Measurements from ENCODE around the gene PIP5KL1. TPM values are rescaled to one million over a fixed set of nuclear protein-coding genes. Genes with fewer than 3 reads are reported as not detected.
A peak's percentile ranks its signal among the peaks of the same experiment; 100 is the strongest.

Gene PIP5KL1
- total RNA-seq, 6 donors from 2014 or later: 4.1 to 38.8 (median 10.0) TPM

GRCh38 chr9:127896395-127897192 lies 34.0 kb downstream of the PIP5KL1 start:
- H3K4me3 ChIP-seq: peak overlapping the region in 3 of 4 donors; percentile 4 to 98 (median 91)
- H3K4me1 ChIP-seq: peaks cover 43 to 50% (median 48%) of the 10 kb centered on the region in 4 donors
- peaks cover 0 to 12% (median 4%) of the 10 kb centered on the region in 4 donors for H3K9me3 ChIP-seq
- WGBS, 2 donors: 84 to 90% methylated on average over 14 to 16 of the region's 16 CpGs
- no peak for ATAC-seq (ENCODE audit: low FRiP score in 2 of 2)
- DNase-seq: no peak
- no peak for TF ChIP-seq EP300 (IDR thresholded peaks at IDR 0.05)
- peaks cover 26 to 52% (median 40%) of the 10 kb centered on the region in 4 donors for H3K36me3 ChIP-seq
- peak overlapping the region; percentile 92 to 98 (median 95) for H3K27ac ChIP-seq
- no peaks in the 10 kb centered on the region for H3K27me3 ChIP-seq

- H3K9me3 ChIP-seq: peaks cover 0 to 12% (median 4%) of the 10 kb centered on the region in 4 donors
- DNase-seq: no peak
- H3K27me3 ChIP-seq: no peaks in the 10 kb centered on the region
- peaks cover 36 to 42% (median 40%) of the 10 kb centered on the region in 4 donors for H3K4me1 ChIP-seq
- H3K36me3 ChIP-seq: peaks cover 26 to 58% (median 44%) of the 10 kb centered on the region in 4 donors
- 94 to 99% methylated on average over 8 of the region's 8 CpGs for WGBS, 2 donors
- ATAC-seq (ENCODE audit: low FRiP score in 2 of 2): no peak
- H3K4me3 ChIP-seq: no peak overlapping the region
- no peak for TF ChIP-seq POLR2AphosphoS5 (IDR thresholded peaks at IDR 0.05)
- TF ChIP-seq POLR2A (IDR thresholded peaks at IDR 0.05): no peak
- TF ChIP-seq EP300 (IDR thresholded peaks at IDR 0.05): no peak
- no peak for TF ChIP-seq CTCF (IDR thresholded peaks at IDR 0.05)
- peak overlapping the region in 1 of 4 donors; percentile 98 for H3K27ac ChIP-seq
Measured at GRCh38 chr9:127895811-127896210, 34.8 kb downstream of the PIP5KL1 start.

- DNase-seq: no peak
- Histone ChIP-seq H3K27ac (no peak overlapping the region), H3K27me3 (no peaks in the 10 kb centered on the region), H3K4me1 (peaks cover 20 to 24% (median 23%) of the 10 kb centered on the region in 4 donors), H3K4me3 (no peak overlapping the region), H3K36me3 (peaks cover 32 to 80% (median 59%) of the 10 kb centered on the region in 4 donors), H3K9me3 (peaks cover 0 to 12% (median 4%) of the 10 kb centered on the region in 4 donors)
- WGBS, 2 donors: 98% methylated on average over 4 of the region's 4 CpGs
- TF ChIP-seq POLR2AphosphoS5 (IDR thresholded peaks at IDR 0.05): no peak
- no peak for TF ChIP-seq EP300 (IDR thresholded peaks at IDR 0.05)
- TF ChIP-seq POLR2A (IDR thresholded peaks at IDR 0.05): no peak
- TF ChIP-seq CTCF (IDR thresholded peaks at IDR 0.05): no peak
- no peak for ATAC-seq (ENCODE audit: low FRiP score in 2 of 2)
Measured at GRCh38 chr9:127893392-127893791, 37.2 kb downstream of the PIP5KL1 start.

GRCh38 chr9:127892831-127893230 lies 37.7 kb downstream of the PIP5KL1 start:
- ATAC-seq (ENCODE audit: low FRiP score in 2 of 2) (no peak), DNase-seq (no peak)
- Histone ChIP-seq H3K4me3 (no peak overlapping the region), H3K36me3 (peaks cover 32 to 85% (median 62%) of the 10 kb centered on the region in 4 donors), H3K4me1 (peaks cover 15 to 18% (median 17%) of the 10 kb centered on the region in 4 donors), H3K27me3 (no peaks in the 10 kb centered on the region), H3K9me3 (peaks cover 0 to 12% (median 4%) of the 10 kb centered on the region in 4 donors), H3K27ac (no peak overlapping the region)
- TF ChIP-seq POLR2AphosphoS5 (IDR thresholded peaks at IDR 0.05) (no peak), CTCF (IDR thresholded peaks at IDR 0.05) (no peak), EP300 (IDR thresholded peaks at IDR 0.05) (no peak), POLR2A (IDR thresholded peaks at IDR 0.05) (no peak)
- WGBS, 2 donors: 97% methylated on average over 6 of the region's 6 CpGs

- Histone ChIP-seq H3K27me3 (no peaks in the 10 kb centered on the region), H3K36me3 (peaks cover 32 to 90% (median 72%) of the 10 kb centered on the region in 4 donors), H3K9me3 (peaks cover 0 to 12% (median 4%) of the 10 kb centered on the region in 4 donors), H3K4me3 (no peak overlapping the region), H3K4me1 (peaks cover 0 to 5% (median 1%) of the 10 kb centered on the region in 4 donors), H3K27ac (no peak overlapping the region)
- DNase-seq (no peak), ATAC-seq (ENCODE audit: low FRiP score in 2 of 2) (no peak)
- WGBS, 2 donors: 95 to 98% methylated on average over 3 of the region's 3 CpGs
- TF ChIP-seq POLR2AphosphoS5 (IDR thresholded peaks at IDR 0.05) (no peak), EP300 (IDR thresholded peaks at IDR 0.05) (no peak), CTCF (IDR thresholded peaks at IDR 0.05) (no peak), POLR2A (IDR thresholded peaks at IDR 0.05) (no peak)
Measured at GRCh38 chr9:127890053-127890452, 40.5 kb downstream of the PIP5KL1 start.
